Cardiac fibroblast (primary cell): Measurements from ENCODE around the gene TCP10L.
"Not testable (repeated sequence)": the region's sequence is repeated elsewhere in the genome, so short reads cannot be mapped to it uniquely, and the experiment has no call there.

Experiments used
- DNase-seq, 2 donors: peaks; one replicate each; pipeline versions ENCODE4 v3.0.0 to v3.0.0-alpha.2; 2010; ENCODE audit warnings: low read depth in 2 of 2
- H3K4me3 ChIP-seq, 2 donors: replicated peaks in 1 of 2; 1 replicate in 1 of 2; 2 replicates in 1 of 2; pipeline ENCODE4 v1.5.1; 2011; ENCODE audit warnings: low read depth in 2 of 2, low read length in 2 of 2, mild to moderate bottlenecking in 2 of 2, moderate library complexity in 1 of 2
- CTCF ChIP-seq: IDR thresholded peaks from one replicate; pipeline ENCODE4 v1.5.1; 2011; ENCODE audit warnings: low read depth, mild to moderate bottlenecking, low read length, inconsistent platforms

TCP10L gene

GRCh38 chr21:32611471-32611997 lies 26.2 kb upstream of the TCP10L start:
- no peak for TF ChIP-seq CTCF
- DNase-seq = peak; percentile 22 to 38

GRCh38 chr21:32610940-32611339 lies 25.6 kb upstream of the TCP10L start:
- H3K4me3 ChIP-seq = peak overlapping the region in 1 of 2 donors; percentile 34
- not testable (repeated sequence) for DNase-seq

More at GRCh38 chr21:32611471-32611997, 26.2 kb upstream of the TCP10L start:
- peak overlapping the region; percentile 98 for H3K4me3 ChIP-seq

GRCh38 chr21:32608851-32609250 lies 23.5 kb upstream of the TCP10L start:
- no peak overlapping the region for H3K4me3 ChIP-seq
- no peak for DNase-seq
- TF ChIP-seq CTCF = no peak

DNA sequence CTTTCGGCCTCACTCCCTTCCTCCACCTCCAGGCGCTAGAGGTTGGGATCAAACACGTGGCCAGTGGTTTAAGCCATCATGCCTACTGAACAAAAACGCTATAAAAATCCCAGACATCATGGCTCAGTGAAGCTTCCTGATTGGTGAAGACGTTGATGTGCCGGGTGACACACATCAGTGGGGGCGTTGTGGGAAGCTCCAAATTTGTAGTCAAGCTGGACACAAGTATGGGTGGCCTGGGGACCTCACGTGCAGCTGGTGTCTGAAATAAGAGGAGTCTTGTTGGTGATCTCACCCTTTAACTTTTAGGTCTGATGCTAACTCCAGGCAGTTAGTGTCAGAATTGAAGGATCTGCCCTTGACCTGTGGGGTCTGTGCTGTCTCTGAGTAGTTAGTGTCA lies 20.1 kb upstream of the TCP10L start:
- no peak for TF ChIP-seq CTCF
- H3K4me3 ChIP-seq = no peak overlapping the region
- DNase-seq = no peak

DNA sequence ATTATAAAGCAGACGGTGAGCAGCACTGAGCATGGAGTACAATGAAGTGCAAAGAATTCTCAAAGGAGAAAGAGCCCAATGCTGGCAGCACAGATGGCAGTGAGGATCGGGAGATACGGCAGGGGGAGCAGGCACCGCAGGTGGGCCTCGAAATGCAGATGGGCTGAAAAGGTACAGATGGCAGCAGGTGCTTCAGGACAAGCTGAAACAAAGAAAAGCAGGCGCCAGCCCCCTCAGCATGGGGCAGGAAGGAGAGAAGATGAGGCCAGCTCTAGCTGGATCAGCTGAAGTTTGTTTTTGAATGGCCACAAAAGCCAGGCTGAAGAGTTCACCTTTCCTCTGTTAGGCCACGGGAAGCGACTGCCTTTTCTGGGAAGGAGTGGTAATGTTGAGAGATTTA lies 19.1 kb upstream of the TCP10L start:
- TF ChIP-seq CTCF = no peak
- no peak for DNase-seq
- H3K4me3 ChIP-seq = no peak overlapping the region

- DNase-seq = no peak
- H3K4me3 ChIP-seq = no peak overlapping the region
- no peak for TF ChIP-seq CTCF
Observed at GRCh38 chr21:32603131-32603530, 17.8 kb upstream of the TCP10L start.

DNA sequence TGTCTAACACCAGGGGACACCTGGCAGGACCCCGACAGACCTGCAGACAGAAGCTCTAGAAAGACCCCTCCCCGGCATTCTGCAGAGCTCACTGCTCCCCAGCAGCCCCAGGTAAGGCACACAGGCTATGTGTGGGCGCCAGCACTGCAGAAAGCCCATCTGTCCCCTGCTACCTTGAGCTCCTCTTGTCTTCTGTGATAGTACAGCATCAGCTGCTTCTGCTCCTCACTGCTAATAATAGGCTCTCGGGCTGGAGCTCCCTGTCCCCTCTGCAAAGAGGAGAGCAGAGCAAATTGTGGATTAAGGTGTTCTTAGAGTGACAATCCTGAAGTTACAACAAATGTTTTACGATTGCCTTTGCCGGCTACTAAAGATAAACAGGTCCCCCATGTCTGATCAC lies 16.8 kb upstream of the TCP10L start:
- H3K4me3 ChIP-seq = no peak overlapping the region
- no peak for DNase-seq
- TF ChIP-seq CTCF = no peak
